Suprapubic skin (tissue), 4 donors: Measurements from ENCODE around the gene KCNIP4. TPM values are rescaled to one million over a fixed set of nuclear protein-coding genes. Genes with fewer than 3 reads are reported as not detected.

Source experiments
- DNase-seq, 2 donors: peaks; one replicate each; pipeline ENCODE4 v3.0.0-alpha.2; 2019; ENCODE audit warnings: low spot score in 2 of 2
- H3K27ac ChIP-seq: fragments of 200-600 bp; sonication (generic); one replicate; pipeline ENCODE4 v1.5.1; 2019
- H3K27me3 ChIP-seq: fragments of 200-600 bp; sonication (generic); one replicate; pipeline ENCODE4 v1.5.1; 2019
- H3K36me3 ChIP-seq: fragments of 200-600 bp; sonication (generic); one replicate; pipeline ENCODE4 v1.5.1; 2019
- H3K4me1 ChIP-seq: fragments of 200-600 bp; sonication (generic); one replicate; pipeline ENCODE4 v1.5.1; 2019
- H3K4me3 ChIP-seq: fragments of 200-600 bp; sonication (generic); one replicate; pipeline ENCODE4 v1.5.1; 2019; ENCODE audit warnings: mild to moderate bottlenecking
- H3K9me3 ChIP-seq: fragments of 200-600 bp; sonication (generic); one replicate; pipeline ENCODE4 v1.5.1; 2019
- CTCF ChIP-seq, 2 donors: fragments of 200-600 bp in 1 of 2; fragments of 450-650 bp in 1 of 2; sonication (generic) in 1 of 2; IDR thresholded peaks; one replicate each; pipeline ENCODE4 v1.5.1; 2016 to 2019; ENCODE audit warnings: antibody characterized with exemption in 2 of 2, mild to moderate bottlenecking in 1 of 2, moderate library complexity in 1 of 2
- EP300 ChIP-seq: sonication (generic); formaldehyde crosslinking; IDR thresholded peaks from one replicate; pipeline ENCODE4 v1.6.1; 2017; ENCODE audit warnings: antibody characterized with exemption
- POLR2A ChIP-seq, 2 donors: fragments of 450-650 bp; IDR thresholded peaks; one replicate each; pipeline ENCODE4 v1.6.1; 2017; ENCODE audit warnings: antibody characterized with exemption in 2 of 2, mild to moderate bottlenecking in 2 of 2, moderate library complexity in 2 of 2
- POLR2AphosphoS5 ChIP-seq, 3 donors: sonication (generic); formaldehyde crosslinking; IDR thresholded peaks; one replicate each; pipeline ENCODE4 v1.6.1; 2017; ENCODE audit warnings: antibody characterized with exemption in 3 of 3
- WGBS: methylation state at CpG from one replicate; pipeline ENCODE4 v1.1.5; 2018; 5-methylcytosine and 5-hydroxymethylcytosine counted together
- total RNA-seq, 4 donors: library from RNA; depleted of rRNA; stranded (reverse); fragments of >200 nt; gene quantifications; one replicate each; pipeline ENCODE4 v1.1.0, GENCODE V29; 2016

KCNIP4 gene
- total RNA-seq, 4 donors from 2014 or later: not detected

DNA sequence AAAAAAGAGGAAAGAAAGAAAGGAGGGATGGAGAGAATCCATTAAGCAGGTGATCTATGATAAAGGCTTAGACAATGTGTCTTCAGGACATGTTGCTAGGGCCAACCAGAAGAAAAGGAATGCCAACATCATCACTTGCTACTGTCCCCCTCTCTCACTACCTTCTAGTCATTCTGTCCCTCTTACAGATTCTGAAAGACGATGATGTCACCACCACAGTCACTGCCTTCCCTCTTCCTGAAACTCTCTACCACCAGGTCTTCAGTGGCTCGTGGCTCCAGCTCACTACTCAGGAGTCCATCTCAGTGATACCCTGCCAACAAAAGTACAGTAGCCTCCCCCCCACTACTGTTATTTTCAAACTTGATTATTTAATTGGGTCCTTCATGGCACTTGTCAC is 64.0 kb downstream of the KCNIP4 start:
- TF ChIP-seq EP300 (no peak), CTCF (IDR thresholded peaks at IDR 0.05) (no peak), POLR2A (IDR thresholded peaks at IDR 0.05) (no peak), POLR2AphosphoS5 (IDR thresholded peaks at IDR 0.05) (no peak)
- H3K4me3 ChIP-seq: no peak overlapping the region
- 88% methylated on average over 2 of the region's 2 CpGs for WGBS

GRCh38 chr4:21882051-21882839 is 66.3 kb downstream of the KCNIP4 start:
- H3K27ac ChIP-seq: no peak overlapping the region
- no peak for DNase-seq
- no peaks in the 10 kb centered on the region for H3K9me3 ChIP-seq
- 86% methylated on average over 4 of the region's 4 CpGs for WGBS
- no peaks in the 10 kb centered on the region for H3K4me1 ChIP-seq
- no peaks in the 10 kb centered on the region for H3K36me3 ChIP-seq
- no peaks in the 10 kb centered on the region for H3K27me3 ChIP-seq
- no peak overlapping the region for H3K4me3 ChIP-seq
- TF ChIP-seq EP300 (no peak), POLR2A (IDR thresholded peaks at IDR 0.05) (no peak), POLR2AphosphoS5 (IDR thresholded peaks at IDR 0.05) (no peak), CTCF (IDR thresholded peaks at IDR 0.05) (no peak)

More for the DNA sequence above, 64.0 kb downstream of the KCNIP4 start:
- no peaks in the 10 kb centered on the region for H3K9me3 ChIP-seq
- no peaks in the 10 kb centered on the region for H3K36me3 ChIP-seq
- H3K27me3 ChIP-seq: no peaks in the 10 kb centered on the region
- no peak for DNase-seq
- no peak overlapping the region for H3K27ac ChIP-seq
- no peaks in the 10 kb centered on the region for H3K4me1 ChIP-seq

DNA sequence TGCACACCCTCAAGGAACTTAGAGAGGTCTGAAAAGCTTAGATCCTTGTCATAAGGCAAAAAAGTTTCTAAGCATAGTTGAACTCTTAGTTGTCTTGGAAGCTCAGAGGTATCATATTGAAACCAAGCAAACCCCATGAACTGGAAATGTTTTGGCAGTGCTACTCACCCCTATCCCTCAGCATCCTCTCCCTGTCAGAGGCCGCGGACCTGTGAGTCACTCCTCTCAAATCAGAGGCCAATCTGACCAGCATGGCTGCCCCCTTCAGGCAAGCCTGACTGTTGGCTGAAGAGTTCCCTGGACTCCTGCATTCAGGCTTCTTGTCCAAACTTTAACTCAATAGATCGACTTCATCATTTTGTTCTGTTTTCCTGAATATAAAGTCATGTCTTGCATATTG is 69.4 kb downstream of the KCNIP4 start:
- no peak overlapping the region for H3K4me3 ChIP-seq
- 82% methylated on average over 3 of the region's 3 CpGs for WGBS
- H3K27ac ChIP-seq: no peak overlapping the region
- H3K27me3 ChIP-seq: no peaks in the 10 kb centered on the region
- no peaks in the 10 kb centered on the region for H3K36me3 ChIP-seq
- no peak for TF ChIP-seq POLR2A (IDR thresholded peaks at IDR 0.05)
- TF ChIP-seq CTCF (IDR thresholded peaks at IDR 0.05): no peak
- TF ChIP-seq POLR2AphosphoS5 (IDR thresholded peaks at IDR 0.05): no peak
- no peak for TF ChIP-seq EP300
- no peak for DNase-seq
- no peaks in the 10 kb centered on the region for H3K4me1 ChIP-seq
- H3K9me3 ChIP-seq: no peaks in the 10 kb centered on the region

- H3K4me1 ChIP-seq: no peaks in the 10 kb centered on the region
- H3K27ac ChIP-seq: no peak overlapping the region
- H3K9me3 ChIP-seq: no peaks in the 10 kb centered on the region
- H3K4me3 ChIP-seq: no peak overlapping the region
- H3K36me3 ChIP-seq: no peaks in the 10 kb centered on the region
- no peak for DNase-seq
- no peak for TF ChIP-seq CTCF (IDR thresholded peaks at IDR 0.05)
- no peak for TF ChIP-seq POLR2AphosphoS5 (IDR thresholded peaks at IDR 0.05)
- no peak for TF ChIP-seq EP300
- no peak for TF ChIP-seq POLR2A (IDR thresholded peaks at IDR 0.05)
- WGBS: 63% methylated on average over 1 of the region's 1 CpG
- H3K27me3 ChIP-seq: no peaks in the 10 kb centered on the region
Measured at GRCh38 chr4:21876711-21877110, 71.9 kb downstream of the KCNIP4 start.

- H3K36me3 ChIP-seq: no peaks in the 10 kb centered on the region
- no peak overlapping the region for H3K27ac ChIP-seq
- WGBS: 77% methylated on average over 1 of the region's 1 CpG
- no peak overlapping the region for H3K4me3 ChIP-seq
- no peaks in the 10 kb centered on the region for H3K4me1 ChIP-seq
- TF ChIP-seq POLR2A (IDR thresholded peaks at IDR 0.05): no peak
- TF ChIP-seq CTCF (IDR thresholded peaks at IDR 0.05): no peak
- TF ChIP-seq EP300: no peak
- TF ChIP-seq POLR2AphosphoS5 (IDR thresholded peaks at IDR 0.05): no peak
- no peak for DNase-seq
- H3K27me3 ChIP-seq: no peaks in the 10 kb centered on the region
- H3K9me3 ChIP-seq: no peaks in the 10 kb centered on the region
Measured at GRCh38 chr4:21873145-21873544, 75.4 kb downstream of the KCNIP4 start.
